Measurements from ENCODE around the gene SLC35F3.
A peak's percentile ranks its signal among the peaks of the same experiment; 100 is the strongest.

SLC35F3 gene

GRCh38 chr1:234309598-234310459 lies 405.4 kb downstream of the SLC35F3 start:
- DNase-seq (ENCODE audit: low read depth in 4 of 4, low spot score in 1 of 4), result peak; percentile 43 to 64 (median 54)

- no peak for DNase-seq (ENCODE audit: low read depth in 4 of 4, low spot score in 1 of 4)
Observed at GRCh38 chr1:234310460-234310817, 406.0 kb downstream of the SLC35F3 start.

DNA sequence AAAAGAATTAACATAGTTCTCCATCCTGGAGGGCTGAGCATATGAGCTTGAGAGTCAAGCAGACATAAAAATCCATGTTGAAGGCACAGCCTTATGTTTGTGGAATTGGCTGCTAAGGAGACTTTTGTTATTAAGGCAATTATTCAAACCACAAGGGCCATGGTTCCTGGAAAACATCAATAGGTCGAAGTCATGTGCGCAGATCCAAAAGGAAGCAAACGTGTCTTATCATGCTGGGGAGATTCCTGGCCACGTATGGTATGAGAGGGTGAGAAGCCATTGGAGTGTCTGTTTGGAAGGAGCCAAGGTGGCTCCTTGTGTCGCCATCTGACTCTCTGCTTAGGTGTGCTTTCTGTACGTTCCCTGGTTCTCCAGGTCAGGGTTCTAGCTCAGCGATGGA lies 406.9 kb downstream of the SLC35F3 start:
- DNase-seq (ENCODE audit: low read depth in 4 of 4, low spot score in 1 of 4), result no peak

DNA sequence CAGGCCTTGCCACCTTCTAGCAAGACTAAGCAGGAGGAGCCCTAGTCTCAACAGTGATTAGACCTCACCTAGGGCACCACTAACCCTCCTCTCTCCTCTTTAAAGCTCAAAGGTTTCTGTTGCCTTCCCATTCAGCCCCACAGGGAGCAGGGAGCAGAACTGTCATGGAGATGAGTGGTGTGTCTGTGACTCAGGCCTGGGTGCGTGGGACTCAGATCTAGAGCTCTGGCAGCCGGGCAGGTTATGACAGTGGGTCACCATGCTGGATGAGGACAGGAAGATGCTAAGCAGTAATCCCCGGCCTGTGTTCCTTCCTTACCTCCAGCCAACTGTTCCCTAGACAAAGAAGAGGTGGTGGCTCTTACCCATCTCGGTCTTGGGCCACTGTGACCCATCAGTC lies 408.7 kb downstream of the SLC35F3 start:
- peak in 1 of 4 experiments; percentile 18 for DNase-seq (ENCODE audit: low read depth in 4 of 4, low spot score in 1 of 4)

DNA sequence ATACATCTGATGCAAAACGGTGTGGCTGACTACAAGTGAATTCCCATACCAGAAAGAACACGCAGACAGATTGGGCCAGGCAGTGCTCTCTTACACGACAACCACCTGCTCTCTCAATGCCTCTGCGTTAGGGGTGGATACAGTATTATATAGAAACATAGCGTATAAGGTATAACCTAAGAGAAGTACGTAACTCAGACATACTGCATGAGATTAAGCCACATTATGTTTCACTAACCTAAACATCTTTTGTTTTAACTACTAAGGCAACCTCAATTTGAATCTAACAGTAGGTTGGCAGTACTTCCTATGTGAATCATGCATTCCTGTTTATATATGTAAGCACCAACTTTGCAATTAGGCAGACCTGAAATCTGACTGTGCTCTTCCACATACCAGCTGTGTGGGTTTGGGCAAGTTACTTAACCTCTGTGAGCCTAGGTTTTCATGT lies 410.6 kb downstream of the SLC35F3 start:
- DNase-seq (ENCODE audit: low read depth in 4 of 4, low spot score in 1 of 4), result no peak

GRCh38 chr1:234315588-234315987 lies 411.1 kb downstream of the SLC35F3 start:
- DNase-seq (ENCODE audit: low read depth in 4 of 4, low spot score in 1 of 4), result no peak

- DNase-seq (ENCODE audit: low read depth in 4 of 4, low spot score in 1 of 4), result no peak
Observed at GRCh38 chr1:234316486-234316885, 412.0 kb downstream of the SLC35F3 start.

- DNase-seq (ENCODE audit: low read depth in 4 of 4, low spot score in 1 of 4), result no peak
Observed at GRCh38 chr1:234316937-234317336, 412.5 kb downstream of the SLC35F3 start.

DNA sequence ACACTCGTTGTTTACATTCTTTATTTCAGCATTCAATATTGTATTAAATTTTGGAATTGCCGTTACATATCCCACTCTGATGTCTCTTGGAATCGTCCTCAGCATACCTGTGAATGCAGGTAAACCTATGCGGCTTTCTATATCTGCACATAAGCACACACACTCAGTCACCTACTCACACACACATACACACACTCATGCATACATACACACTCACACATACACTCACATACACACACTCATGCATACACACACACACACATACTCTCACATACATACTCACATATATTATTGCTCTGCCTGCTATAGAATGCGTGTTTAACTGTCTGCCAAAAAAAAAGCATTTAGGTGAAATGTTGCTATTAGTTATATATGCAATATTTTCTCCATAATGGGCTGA lies 415.6 kb downstream of the SLC35F3 start:
- no peak for DNase-seq (ENCODE audit: low read depth in 4 of 4, low spot score in 1 of 4)

- DNase-seq (ENCODE audit: low read depth in 4 of 4, low spot score in 1 of 4), result no peak
Observed at GRCh38 chr1:234320549-234320948, 416.1 kb downstream of the SLC35F3 start.

GRCh38 chr1:234321231-234321630 lies 416.8 kb downstream of the SLC35F3 start:
- DNase-seq (ENCODE audit: low read depth in 4 of 4, low spot score in 1 of 4), result no peak

- no peak for DNase-seq (ENCODE audit: low read depth in 4 of 4, low spot score in 1 of 4)
Observed at GRCh38 chr1:234322097-234322496, 417.6 kb downstream of the SLC35F3 start.

DNA sequence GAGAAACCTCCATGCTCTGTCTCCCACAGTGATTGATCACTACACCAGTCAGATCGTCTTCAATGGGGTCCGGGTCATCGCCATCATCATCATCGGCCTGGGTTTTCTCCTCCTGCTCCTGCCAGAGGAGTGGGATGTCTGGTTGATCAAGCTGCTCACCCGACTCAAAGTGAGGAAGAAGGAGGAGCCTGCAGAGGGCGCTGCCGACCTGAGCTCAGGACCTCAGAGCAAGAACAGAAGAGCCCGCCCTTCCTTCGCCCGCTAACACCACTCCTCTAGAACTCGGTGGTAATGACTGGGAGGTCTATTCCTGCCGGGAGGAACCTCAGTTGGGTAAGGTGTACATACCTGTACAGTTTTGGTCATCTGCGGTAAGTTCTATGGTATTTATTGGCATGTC lies 418.5 kb downstream of the SLC35F3 start:
- peak in 3 of 4 experiments; percentile 29 to 41 (median 38) for DNase-seq (ENCODE audit: low read depth in 4 of 4, low spot score in 1 of 4)

GRCh38 chr1:234324821-234325220 lies 420.3 kb downstream of the SLC35F3 start:
- DNase-seq (ENCODE audit: low read depth in 4 of 4, low spot score in 1 of 4), result no peak

DNA sequence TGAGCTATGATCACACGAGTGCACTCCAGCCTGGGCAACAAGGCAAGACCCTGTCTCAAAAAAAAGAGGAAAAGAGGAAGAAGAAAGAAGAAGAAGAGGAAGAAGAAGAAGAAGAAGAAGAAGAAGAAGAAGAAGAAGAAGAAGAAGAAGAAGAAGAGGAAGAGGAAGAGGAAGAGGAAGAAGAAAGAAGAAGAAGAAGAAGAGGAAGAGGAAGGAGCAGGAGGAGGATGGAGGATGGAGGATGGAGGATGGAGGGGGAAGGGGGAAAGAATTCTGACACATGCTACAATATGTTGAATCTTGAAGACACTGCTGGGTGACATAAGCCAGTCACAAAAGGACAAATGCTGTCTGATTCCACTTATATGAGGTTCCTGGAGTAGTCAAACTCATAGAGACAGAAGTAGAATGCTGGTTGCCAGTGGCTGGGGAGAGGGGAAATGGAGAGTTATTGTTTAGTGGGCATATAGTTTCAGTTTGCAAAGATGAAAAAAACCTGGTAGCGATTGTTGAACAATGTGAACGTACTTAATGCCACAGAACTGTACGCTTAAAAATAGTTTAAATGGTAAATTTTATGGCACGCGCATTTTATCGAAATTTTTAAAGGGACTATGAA lies 421.5 kb downstream of the SLC35F3 start:
- DNase-seq (ENCODE audit: low read depth in 4 of 4, low spot score in 1 of 4), result no peak

DNA sequence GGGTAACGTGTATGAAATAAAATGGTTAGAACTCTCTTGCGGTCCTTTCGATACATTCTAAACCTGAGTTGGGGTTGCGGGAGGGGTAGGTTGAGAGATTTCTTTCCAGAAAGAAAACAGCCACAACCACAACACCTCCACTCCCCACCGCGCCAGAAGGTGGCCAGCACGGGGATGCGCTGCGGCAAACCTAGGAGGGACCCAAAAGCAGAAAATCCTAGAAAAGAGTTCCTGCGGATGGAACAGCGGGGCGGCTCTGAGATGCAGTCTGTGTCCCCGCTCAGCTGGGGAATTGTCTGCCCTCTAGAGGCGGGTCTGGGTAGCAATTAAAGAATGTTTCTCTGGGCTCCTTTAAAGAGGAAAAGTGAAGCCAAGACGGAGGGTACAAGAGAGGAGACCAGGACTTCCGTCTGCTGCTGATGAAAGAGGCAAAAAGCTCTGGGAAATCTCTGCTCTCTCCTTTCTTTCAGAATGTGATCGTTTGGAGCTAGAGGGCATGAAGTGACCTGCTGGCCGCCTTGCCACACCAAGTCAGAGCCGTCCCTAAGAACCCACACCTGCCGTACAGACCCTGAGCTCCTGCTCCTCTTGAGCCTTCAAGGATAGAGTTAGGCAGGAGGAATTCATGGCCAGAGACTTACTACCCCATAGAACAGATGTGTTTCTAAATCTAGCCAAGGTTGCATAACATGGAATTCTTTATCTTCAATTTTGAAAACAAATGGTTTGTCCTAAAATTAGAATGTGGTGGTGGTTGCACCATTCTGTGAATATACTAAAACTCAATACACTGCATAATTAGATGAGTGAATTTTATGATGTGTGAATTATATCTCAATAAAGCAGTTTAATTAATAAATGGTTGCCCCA lies 422.3 kb downstream of the SLC35F3 start:
- peak in 3 of 4 experiments; percentile 42 to 53 (median 51) for DNase-seq (ENCODE audit: low read depth in 4 of 4, low spot score in 1 of 4)

DNA sequence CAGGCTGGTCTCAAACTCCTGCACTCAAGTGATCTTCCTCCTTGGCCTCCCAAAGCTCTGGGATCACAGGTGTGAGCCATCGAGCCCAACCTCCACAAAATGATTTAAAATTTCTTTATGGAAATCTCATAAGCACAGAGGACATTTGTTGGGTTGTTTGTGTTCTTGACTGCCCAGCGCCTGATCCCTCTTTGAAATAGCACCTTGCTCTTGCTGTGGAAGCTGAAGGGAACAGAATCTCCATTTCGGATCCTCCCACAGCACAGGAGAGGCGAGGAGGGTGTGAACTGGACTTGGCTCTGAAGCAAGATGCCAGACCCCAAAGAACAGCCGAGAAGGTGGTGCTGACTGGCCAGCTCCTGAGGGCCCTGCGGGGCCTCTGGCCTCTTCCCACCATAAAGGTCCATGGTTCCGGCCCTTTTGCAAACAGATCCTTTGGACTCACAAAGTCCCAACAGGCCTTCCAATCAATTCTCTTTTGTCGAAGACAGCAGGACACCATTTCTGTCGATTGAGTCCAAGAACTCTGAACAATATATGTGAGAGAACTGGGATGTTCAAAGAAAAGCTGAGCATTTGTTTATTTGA lies 423.2 kb downstream of the SLC35F3 start:
- no peak for DNase-seq (ENCODE audit: low read depth in 4 of 4, low spot score in 1 of 4)

DNA sequence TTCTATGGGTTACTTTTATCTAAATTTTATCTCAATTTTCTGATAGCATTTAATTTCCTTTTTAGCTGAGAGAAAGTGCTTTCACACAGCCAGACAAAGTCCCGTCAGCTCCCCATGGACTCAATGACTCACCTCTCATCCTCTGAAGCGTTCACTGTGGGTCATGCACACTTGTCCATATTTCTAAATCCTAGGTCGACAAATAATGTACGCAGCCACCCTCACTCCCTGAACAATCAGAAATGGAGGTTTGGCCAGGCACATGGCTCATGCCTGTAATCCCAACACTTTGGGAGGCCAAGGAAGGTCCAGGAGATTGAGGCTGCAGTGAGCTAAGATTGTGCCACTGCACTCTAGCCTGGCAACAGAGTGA lies 426.4 kb downstream of the SLC35F3 start:
- no peak for DNase-seq (ENCODE audit: low read depth in 4 of 4, low spot score in 1 of 4)

DNA sequence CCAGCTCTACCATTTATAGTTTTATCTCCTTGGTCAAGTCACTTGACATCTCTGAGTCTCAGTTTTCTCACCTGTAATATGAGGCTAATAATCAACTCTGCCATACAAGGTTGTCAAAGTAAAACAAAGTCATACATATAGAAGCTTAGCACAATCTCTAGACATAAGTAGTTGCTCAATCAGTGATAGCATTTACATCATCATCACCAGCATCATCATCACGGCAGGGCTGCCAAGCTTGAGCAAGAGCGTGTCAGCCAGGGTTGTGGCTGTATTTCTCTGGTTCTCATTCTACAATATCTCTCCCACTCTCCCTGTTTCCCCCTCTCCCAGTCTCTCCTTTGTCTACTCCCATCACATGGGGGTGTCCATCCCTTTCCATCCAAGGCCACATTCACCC lies 427.0 kb downstream of the SLC35F3 start:
- DNase-seq (ENCODE audit: low read depth in 4 of 4, low spot score in 1 of 4), result no peak

- no peak for DNase-seq (ENCODE audit: low read depth in 4 of 4, low spot score in 1 of 4)
Observed at GRCh38 chr1:234336359-234336758, 431.9 kb downstream of the SLC35F3 start.

GRCh38 chr1:234337233-234337632 lies 432.8 kb downstream of the SLC35F3 start:
- DNase-seq (ENCODE audit: low read depth in 4 of 4, low spot score in 1 of 4), result no peak

All from stimulated activated CD4-positive, alpha-beta T cell treated with anti-CD3 and anti-CD28 coated beads, Interleukin-1b, Interleukin-23, amount 100 ng/mL, for 24 hours (primary cell).